ENCODE data around the gene TMIGD1. TPM values are rescaled to one million over a fixed set of nuclear protein-coding genes. Genes with fewer than 3 reads are reported as not detected.

Gene TMIGD1
- total and polyA plus RNA-seq, 4 donors = not detected

DNA sequence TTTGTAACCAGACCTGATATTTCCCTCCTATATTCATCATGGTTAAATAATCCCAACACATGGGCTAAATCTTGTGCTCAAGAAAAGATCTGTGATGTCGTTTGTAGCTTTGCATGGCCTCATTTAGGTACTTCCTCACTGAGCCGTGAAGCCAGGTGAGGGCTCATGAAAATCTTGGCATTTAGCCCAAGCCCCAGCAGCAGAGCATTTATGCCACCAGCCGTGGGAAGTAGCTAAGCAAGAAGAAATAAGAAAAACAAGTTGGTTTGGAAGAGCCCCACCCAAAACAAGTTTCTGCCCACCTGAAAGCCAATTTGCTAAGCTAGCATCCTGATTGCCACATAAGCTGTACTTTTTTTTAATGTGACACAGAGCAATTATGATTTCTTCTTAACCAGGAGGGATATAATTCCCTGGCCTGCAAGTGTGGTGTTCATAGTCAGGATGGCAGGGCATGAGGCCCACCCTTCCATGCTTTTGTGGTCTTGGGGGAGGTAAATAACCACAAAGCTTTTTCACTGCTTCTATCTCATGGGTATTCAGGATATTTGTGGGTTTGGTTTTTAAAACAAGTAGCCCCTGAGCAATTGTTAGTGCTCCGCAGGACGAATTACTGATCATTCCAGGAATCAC, 10.5 kb downstream of the TMIGD1 start:
- no peaks in the 10 kb centered on the region for H3K9me3 ChIP-seq (ENCODE audit: control insufficient read depth in 4 of 4, insufficient read depth in 3 of 4, low read length in 3 of 4)
- WGBS, 2 donors = 29 to 43% methylated on average over 5 of the region's 5 CpGs
- no peak for ATAC-seq (ENCODE audit: insufficient read depth, low FRiP score)
- peak in 1 of 3 donors; percentile 14 for DNase-seq
- no peak overlapping the region for H3K4me3 ChIP-seq
- H3K4me1 ChIP-seq (ENCODE audit: control insufficient read depth in 5 of 5, insufficient read depth in 5 of 5, low read length in 5 of 5) = peaks cover 0 to 2% (median 0%) of the 10 kb centered on the region in 5 donors
- TF ChIP-seq, protein P1, sequence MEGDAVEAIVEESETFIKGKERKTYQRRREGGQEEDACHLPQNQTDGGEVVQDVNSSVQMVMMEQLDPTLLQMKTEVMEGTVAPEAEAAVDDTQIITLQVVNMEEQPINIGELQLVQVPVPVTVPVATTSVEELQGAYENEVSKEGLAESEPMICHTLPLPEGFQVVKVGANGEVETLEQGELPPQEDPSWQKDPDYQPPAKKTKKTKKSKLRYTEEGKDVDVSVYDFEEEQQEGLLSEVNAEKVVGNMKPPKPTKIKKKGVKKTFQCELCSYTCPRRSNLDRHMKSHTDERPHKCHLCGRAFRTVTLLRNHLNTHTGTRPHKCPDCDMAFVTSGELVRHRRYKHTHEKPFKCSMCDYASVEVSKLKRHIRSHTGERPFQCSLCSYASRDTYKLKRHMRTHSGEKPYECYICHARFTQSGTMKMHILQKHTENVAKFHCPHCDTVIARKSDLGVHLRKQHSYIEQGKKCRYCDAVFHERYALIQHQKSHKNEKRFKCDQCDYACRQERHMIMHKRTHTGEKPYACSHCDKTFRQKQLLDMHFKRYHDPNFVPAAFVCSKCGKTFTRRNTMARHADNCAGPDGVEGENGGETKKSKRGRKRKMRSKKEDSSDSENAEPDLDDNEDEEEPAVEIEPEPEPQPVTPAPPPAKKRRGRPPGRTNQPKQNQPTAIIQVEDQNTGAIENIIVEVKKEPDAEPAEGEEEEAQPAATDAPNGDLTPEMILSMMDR (IDR thresholded peaks at IDR 0.05; ENCODE audit: control extremely low read depth, extremely low read depth) = no peak
- H3K36me3 ChIP-seq (ENCODE audit: control insufficient read depth in 4 of 4, insufficient read depth in 4 of 4, low read length in 4 of 4) = no peaks in the 10 kb centered on the region
- H3K9ac ChIP-seq (ENCODE audit: insufficient read depth in 1 of 2, low read length in 2 of 2) = no peak overlapping the region
- no peak overlapping the region for H3K27ac ChIP-seq (ENCODE audit: low read depth in 1 of 2, low read length in 1 of 2)
- no peaks in the 10 kb centered on the region for H3K27me3 ChIP-seq (ENCODE audit: control insufficient read depth in 3 of 3, insufficient read depth in 3 of 3, low read length in 2 of 3)

DNA sequence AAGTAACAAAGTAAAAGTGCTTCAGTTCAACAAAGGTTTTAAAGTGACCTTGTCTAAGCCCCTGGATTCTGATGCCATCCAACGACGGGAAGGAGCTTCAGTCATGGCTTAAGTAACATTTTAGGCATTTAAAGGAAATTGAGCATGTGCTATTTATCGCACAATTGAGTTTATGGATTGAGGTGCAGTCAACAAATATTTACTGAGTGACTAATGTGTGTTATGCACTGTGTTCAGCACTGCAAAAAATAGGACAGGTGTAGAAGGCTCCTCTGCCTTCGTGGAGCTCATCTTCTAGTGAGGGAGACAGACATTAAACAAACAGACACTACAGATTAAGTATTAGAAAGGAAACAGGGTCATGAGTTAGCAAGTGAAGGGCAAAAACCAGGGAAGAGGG, 12.5 kb downstream of the TMIGD1 start:
- TF ChIP-seq, protein P1 (IDR thresholded peaks at IDR 0.05; ENCODE audit: control extremely low read depth, extremely low read depth) = no peak
- Histone ChIP-seq H3K9me3 (ENCODE audit: control insufficient read depth in 4 of 4, insufficient read depth in 3 of 4, low read length in 3 of 4) (no peaks in the 10 kb centered on the region), H3K9ac (ENCODE audit: insufficient read depth in 1 of 2, low read length in 2 of 2) (no peak overlapping the region), H3K27me3 (ENCODE audit: control insufficient read depth in 3 of 3, insufficient read depth in 3 of 3, low read length in 2 of 3) (no peaks in the 10 kb centered on the region), H3K36me3 (ENCODE audit: control insufficient read depth in 4 of 4, insufficient read depth in 4 of 4, low read length in 4 of 4) (no peaks in the 10 kb centered on the region), H3K4me1 (ENCODE audit: control insufficient read depth in 5 of 5, insufficient read depth in 5 of 5, low read length in 5 of 5) (peaks cover 0 to 2% (median 0%) of the 10 kb centered on the region in 5 donors), H3K4me3 (no peak overlapping the region), H3K27ac (ENCODE audit: low read depth in 1 of 2, low read length in 1 of 2) (no peak overlapping the region)
- 85% methylated on average over 4 of the region's 4 CpGs for WGBS, 2 donors
- DNase-seq (no peak), ATAC-seq (ENCODE audit: insufficient read depth, low FRiP score) (no peak)

DNA sequence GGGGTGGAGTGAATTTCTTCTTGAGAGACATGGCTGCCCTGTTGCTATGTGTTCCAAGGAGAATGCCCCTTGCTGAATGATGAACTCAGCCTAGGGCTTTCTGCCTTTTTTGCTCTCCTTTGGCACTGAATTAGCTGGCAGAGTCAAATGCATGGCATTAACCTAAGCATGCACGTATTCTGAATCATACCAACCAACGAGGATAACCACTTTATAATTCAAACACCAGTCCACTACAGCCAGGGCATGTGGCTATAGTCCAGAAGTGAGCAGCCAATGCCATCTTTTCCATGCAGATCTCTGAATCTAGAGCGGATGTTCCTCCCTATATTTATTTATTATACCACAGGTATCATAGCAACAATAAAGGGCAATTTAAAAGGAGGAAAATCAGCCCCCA, 15.7 kb downstream of the TMIGD1 start:
- ATAC-seq (ENCODE audit: insufficient read depth, low FRiP score) = no peak
- TF ChIP-seq, protein P1 (IDR thresholded peaks at IDR 0.05; ENCODE audit: control extremely low read depth, extremely low read depth) = no peak
- Histone ChIP-seq H3K4me1 (ENCODE audit: control insufficient read depth in 5 of 5, insufficient read depth in 5 of 5, low read length in 5 of 5) (peaks cover 0 to 2% (median 0%) of the 10 kb centered on the region in 5 donors), H3K9ac (ENCODE audit: insufficient read depth in 1 of 2, low read length in 2 of 2) (no peak overlapping the region), H3K27ac (ENCODE audit: low read depth in 1 of 2, low read length in 1 of 2) (no peak overlapping the region), H3K4me3 (no peak overlapping the region), H3K27me3 (ENCODE audit: control insufficient read depth in 3 of 3, insufficient read depth in 3 of 3, low read length in 2 of 3) (peaks cover 0 to 6% (median 0%) of the 10 kb centered on the region in 3 donors), H3K36me3 (ENCODE audit: control insufficient read depth in 4 of 4, insufficient read depth in 4 of 4, low read length in 4 of 4) (no peaks in the 10 kb centered on the region), H3K9me3 (ENCODE audit: control insufficient read depth in 4 of 4, insufficient read depth in 3 of 4, low read length in 3 of 4) (no peaks in the 10 kb centered on the region)
- no peak for DNase-seq
- whole genome bisulfite sequencing, 2 donors = 54 to 81% methylated on average over 3 of the region's 3 CpGs

DNA sequence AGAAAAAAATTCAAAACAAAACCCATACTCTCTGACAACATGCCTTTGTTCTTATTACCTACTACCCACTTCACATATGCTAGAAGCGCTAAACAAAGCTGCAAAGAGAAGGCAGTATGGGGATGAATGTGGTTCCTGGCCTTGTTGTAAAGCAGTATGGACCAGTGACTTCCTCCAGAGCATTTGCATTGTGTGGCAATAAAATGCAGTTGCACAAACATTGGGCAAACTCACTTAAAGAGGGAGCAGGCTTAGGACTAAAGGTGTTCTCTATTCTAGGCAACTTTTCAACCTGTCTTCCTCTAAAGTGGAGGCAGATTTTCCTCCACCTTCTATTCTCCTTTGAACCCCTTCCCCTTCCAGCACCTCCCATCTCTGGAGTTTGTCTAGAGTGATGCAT, 17.1 kb downstream of the TMIGD1 start:
- WGBS, 2 donors = 57 to 87% methylated on average over 1 of the region's 1 CpG
- H3K27me3 ChIP-seq (ENCODE audit: control insufficient read depth in 3 of 3, insufficient read depth in 3 of 3, low read length in 2 of 3) = peaks cover 0 to 10% (median 0%) of the 10 kb centered on the region in 3 donors
- TF ChIP-seq, protein P1 (IDR thresholded peaks at IDR 0.05; ENCODE audit: control extremely low read depth, extremely low read depth) = no peak
- H3K36me3 ChIP-seq (ENCODE audit: control insufficient read depth in 4 of 4, insufficient read depth in 4 of 4, low read length in 4 of 4) = no peaks in the 10 kb centered on the region
- H3K4me1 ChIP-seq (ENCODE audit: control insufficient read depth in 5 of 5, insufficient read depth in 5 of 5, low read length in 5 of 5) = peaks cover 0 to 2% (median 0%) of the 10 kb centered on the region in 5 donors
- no peak overlapping the region for H3K27ac ChIP-seq (ENCODE audit: low read depth in 1 of 2, low read length in 1 of 2)
- no peak for DNase-seq
- no peak for ATAC-seq (ENCODE audit: insufficient read depth, low FRiP score)
- H3K9me3 ChIP-seq (ENCODE audit: control insufficient read depth in 4 of 4, insufficient read depth in 3 of 4, low read length in 3 of 4) = no peaks in the 10 kb centered on the region
- H3K9ac ChIP-seq (ENCODE audit: insufficient read depth in 1 of 2, low read length in 2 of 2) = no peak overlapping the region
- no peak overlapping the region for H3K4me3 ChIP-seq
